Panc1 (cell line): ENCODE data around the gene C1orf198.

Source experiments
- SIN3A ChIP-seq: IDR thresholded peaks from 2 replicates; pipeline ENCODE4 v1.6.1; 2012; ENCODE audit warnings: low read depth, mild to moderate bottlenecking, low read length, moderate library complexity, borderline replicate concordance; ENCODE audit not compliant: insufficient read depth
- TF ChIP-seq, protein P1 (sequence below): fragments of 450-650 bp; IDR thresholded peaks from 2 replicates; pipeline ENCODE4 v1.5.1; 2017; ENCODE audit warnings: mild to moderate bottlenecking

GRCh38 chr1:230892018-230892491 lies 23.7 kb upstream of the C1orf198 start:
- TF ChIP-seq, protein P1, sequence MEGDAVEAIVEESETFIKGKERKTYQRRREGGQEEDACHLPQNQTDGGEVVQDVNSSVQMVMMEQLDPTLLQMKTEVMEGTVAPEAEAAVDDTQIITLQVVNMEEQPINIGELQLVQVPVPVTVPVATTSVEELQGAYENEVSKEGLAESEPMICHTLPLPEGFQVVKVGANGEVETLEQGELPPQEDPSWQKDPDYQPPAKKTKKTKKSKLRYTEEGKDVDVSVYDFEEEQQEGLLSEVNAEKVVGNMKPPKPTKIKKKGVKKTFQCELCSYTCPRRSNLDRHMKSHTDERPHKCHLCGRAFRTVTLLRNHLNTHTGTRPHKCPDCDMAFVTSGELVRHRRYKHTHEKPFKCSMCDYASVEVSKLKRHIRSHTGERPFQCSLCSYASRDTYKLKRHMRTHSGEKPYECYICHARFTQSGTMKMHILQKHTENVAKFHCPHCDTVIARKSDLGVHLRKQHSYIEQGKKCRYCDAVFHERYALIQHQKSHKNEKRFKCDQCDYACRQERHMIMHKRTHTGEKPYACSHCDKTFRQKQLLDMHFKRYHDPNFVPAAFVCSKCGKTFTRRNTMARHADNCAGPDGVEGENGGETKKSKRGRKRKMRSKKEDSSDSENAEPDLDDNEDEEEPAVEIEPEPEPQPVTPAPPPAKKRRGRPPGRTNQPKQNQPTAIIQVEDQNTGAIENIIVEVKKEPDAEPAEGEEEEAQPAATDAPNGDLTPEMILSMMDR, result no peak
- TF ChIP-seq SIN3A, result no peak
